Liver (tissue), 9 donors: ENCODE results near the gene MTX1. TPM values are rescaled to one million over a fixed set of nuclear protein-coding genes. Genes with fewer than 3 reads are reported as not detected.

ENCODE experiments used
- DNase-seq: peaks from one replicate; pipeline ENCODE4 v3.0.0-alpha.2; 2017; ENCODE audit warnings: low spot score
- H3K27ac ChIP-seq, 2 donors: one replicate each; pipeline ENCODE4 v1.7.0; 2013; ENCODE audit warnings: inconsistent platforms in 2 of 2, low read length in 2 of 2, control low read depth in 1 of 2, low read depth in 1 of 2, mild to moderate bottlenecking in 1 of 2
- H3K27me3 ChIP-seq, 4 donors: one replicate each; pipeline versions ENCODE4 v1.6.1 to v1.7.0; 2013; ENCODE audit warnings: low read length in 3 of 4, inconsistent platforms in 1 of 4, mild to moderate bottlenecking in 1 of 4, moderate library complexity in 1 of 4; ENCODE audit not compliant: control insufficient read depth in 4 of 4, insufficient read depth in 4 of 4
- H3K36me3 ChIP-seq, 4 donors: one replicate each; pipeline versions ENCODE4 v1.6.1 to v1.7.0; 2013; ENCODE audit warnings: low read length in 3 of 4, mild to moderate bottlenecking in 3 of 4, low read depth in 1 of 4, moderate library complexity in 1 of 4; ENCODE audit not compliant: control insufficient read depth in 4 of 4, insufficient read depth in 3 of 4
- H3K4me1 ChIP-seq, 4 donors: one replicate each; pipeline versions ENCODE4 v1.6.1 to v1.7.0; 2013; ENCODE audit warnings: low read length in 3 of 4, mild to moderate bottlenecking in 3 of 4, moderate library complexity in 1 of 4; ENCODE audit not compliant: control insufficient read depth in 4 of 4, insufficient read depth in 4 of 4
- H3K4me3 ChIP-seq, 3 donors: one replicate each; pipeline versions ENCODE4 v1.6.1 to v1.7.0; 2013; ENCODE audit warnings: low read length in 3 of 3, control low read depth in 1 of 3, low read depth in 1 of 3, mild to moderate bottlenecking in 1 of 3
- H3K9ac ChIP-seq, 2 donors: one replicate each; pipeline ENCODE4 v1.7.0; 2013; ENCODE audit warnings: low read length in 2 of 2, mild to moderate bottlenecking in 2 of 2, moderate library complexity in 2 of 2, control low read depth in 1 of 2, low read depth in 1 of 2
- H3K9me3 ChIP-seq, 4 donors: one replicate each; pipeline versions ENCODE4 v1.6.1 to v1.7.0; 2013; ENCODE audit warnings: low read length in 3 of 4; ENCODE audit not compliant: control insufficient read depth in 4 of 4
- ATF3 ChIP-seq: IDR thresholded peaks from 2 replicates; pipeline ENCODE4 v1.6.1; 2016; ENCODE audit warnings: antibody characterized with exemption
- CTCF ChIP-seq: fragments of 150-350 bp; IDR thresholded peaks from 2 replicates; pipeline ENCODE4 v1.5.1; 2017; ENCODE audit warnings: improper control_type of control experiment, low read depth, low read length; ENCODE audit not compliant: missing input control
- EGR1 ChIP-seq, 2 donors: IDR thresholded peaks; 2 replicates each; pipeline ENCODE4 v1.6.1; 2016 to 2018; ENCODE audit warnings: antibody characterized with exemption in 2 of 2, low read depth in 2 of 2
- FOXA1 ChIP-seq: IDR thresholded peaks from 2 replicates; pipeline ENCODE4 v1.6.1; 2016; ENCODE audit warnings: antibody characterized with exemption
- FOXA2 ChIP-seq: IDR thresholded peaks from 2 replicates; pipeline ENCODE4 v1.6.1; 2016; ENCODE audit warnings: antibody characterized with exemption
- GABPA ChIP-seq, 2 donors: IDR thresholded peaks in 1 of 2; conservative IDR thresholded peaks in 1 of 2; 2 replicates each; pipeline ENCODE4 v1.6.1; 2016; ENCODE audit warnings: antibody characterized with exemption in 2 of 2, mild to moderate bottlenecking in 1 of 2, moderate library complexity in 1 of 2
- HNF4A ChIP-seq, 2 donors: conservative IDR thresholded peaks; 2 replicates each; pipeline ENCODE4 v1.6.1; 2016; ENCODE audit warnings: antibody characterized with exemption in 2 of 2, mild to moderate bottlenecking in 2 of 2
- HNF4G ChIP-seq: IDR thresholded peaks from 2 replicates; pipeline ENCODE4 v1.6.1; 2016; ENCODE audit warnings: antibody characterized with exemption
- JUND ChIP-seq, 2 donors: IDR thresholded peaks; 2 replicates each; pipeline ENCODE4 v1.6.1; 2016; ENCODE audit warnings: antibody characterized with exemption in 2 of 2
- MAX ChIP-seq: IDR thresholded peaks from 2 replicates; pipeline ENCODE4 v1.6.1; 2016; ENCODE audit warnings: antibody characterized with exemption
- NR2F2 ChIP-seq: IDR thresholded peaks from 2 replicates; pipeline ENCODE4 v1.6.1; 2016; ENCODE audit warnings: antibody characterized with exemption
- RAD21 ChIP-seq, 2 donors: IDR thresholded peaks; 2 replicates each; pipeline ENCODE4 v1.6.1; 2016; ENCODE audit warnings: antibody characterized with exemption in 2 of 2, mild to moderate bottlenecking in 2 of 2
- REST ChIP-seq: IDR thresholded peaks from 2 replicates; pipeline ENCODE4 v1.6.1; 2016; ENCODE audit warnings: antibody characterized with exemption, mild to moderate bottlenecking
- RXRA ChIP-seq, 2 donors: IDR thresholded peaks; 2 replicates each; pipeline ENCODE4 v1.6.1; 2017 to 2018; ENCODE audit warnings: antibody characterized with exemption in 2 of 2, mild to moderate bottlenecking in 1 of 2
- SP1 ChIP-seq: IDR thresholded peaks from 2 replicates; pipeline ENCODE4 v1.6.1; 2018; ENCODE audit warnings: antibody characterized with exemption, mild to moderate bottlenecking
- TAF1 ChIP-seq: conservative IDR thresholded peaks from 2 replicates; pipeline ENCODE4 v1.6.1; 2016; ENCODE audit warnings: antibody characterized with exemption, mild to moderate bottlenecking
- YY1 ChIP-seq: IDR thresholded peaks from 2 replicates; pipeline ENCODE4 v1.6.1; 2016; ENCODE audit warnings: antibody characterized with exemption, mild to moderate bottlenecking
- ZBTB33 ChIP-seq: IDR thresholded peaks from 2 replicates; pipeline ENCODE4 v1.6.1; 2016; ENCODE audit warnings: antibody characterized with exemption
- WGBS: extraction: QIAGEN DNeasy Blood & Tissue Kit; methylation state at CpG from one replicate; pipeline ENCODE4 v1.1.7; 2013; 5-methylcytosine and 5-hydroxymethylcytosine counted together
- polyA plus RNA-seq, 2 donors: library from polyadenylated mRNA; stranded (reverse) in 1 of 2; unstranded in 1 of 2; fragments of 200-250 nt in 1 of 2; fragments of >200 nt in 1 of 2; fragmentation: Nextera tagmentation in 1 of 2; extraction: Ambion mirVana in 1 of 2; gene quantifications; one replicate each; pipeline versions ENCODE4 v1.2.1 to v1.2.3, GENCODE V29; 2013 to 2015
- total RNA-seq, 2 donors: library from RNA; depleted of rRNA; stranded (reverse); fragments of >200 nt; gene quantifications; one replicate each; pipeline ENCODE4 v1.2.3, GENCODE V29; 2014
- donor health status: healthy.
- donor health status: healthy.
- donor health status: healthy.
- donor health status: healthy.
- donor health status: healthy.

The MTX1 gene
- total and polyA plus RNA-seq, 4 donors: 19.6 to 38.4 (median 28.5) TPM

- TF ChIP-seq RAD21 (IDR thresholded peaks at IDR 0.05): no peak
- TF ChIP-seq CTCF: no peak
- TF ChIP-seq NR2F2: no peak
- no peak for TF ChIP-seq MAX
- TF ChIP-seq REST: no peak
- no peak for TF ChIP-seq SP1
- TF ChIP-seq TAF1: no peak
- DNase-seq: no peak
- Histone ChIP-seq H3K27ac (no peak overlapping the region), H3K9ac (no peak overlapping the region), H3K36me3 (peaks cover 0 to 5% (median 0%) of the 10 kb centered on the region in 4 donors), H3K4me3 (no peak overlapping the region), H3K27me3 (no peaks in the 10 kb centered on the region), H3K4me1 (no peaks in the 10 kb centered on the region), H3K9me3 (no peaks in the 10 kb centered on the region)
- WGBS: 93% methylated on average over 5 of the region's 5 CpGs
Observed at GRCh38 chr1:155200920-155201319, 7.6 kb upstream of the MTX1 start.

GRCh38 chr1:155202198-155202597 lies 6.3 kb upstream of the MTX1 start:
- Histone ChIP-seq H3K4me3 (no peak overlapping the region), H3K4me1 (peaks cover 0 to 6% (median 3%) of the 10 kb centered on the region in 4 donors), H3K9me3 (no peaks in the 10 kb centered on the region), H3K27ac (no peak overlapping the region), H3K27me3 (no peaks in the 10 kb centered on the region), H3K9ac (no peak overlapping the region), H3K36me3 (no peaks in the 10 kb centered on the region)
- TF ChIP-seq MAX (no peak), EGR1 (IDR thresholded peaks at IDR 0.05; ENCODE audit: low read depth in 2 of 2) (no peak), SP1 (no peak), NR2F2 (no peak), CTCF (no peak), JUND (IDR thresholded peaks at IDR 0.05) (no peak), FOXA2 (no peak), FOXA1 (no peak), RXRA (IDR thresholded peaks at IDR 0.05) (no peak), HNF4G (no peak), TAF1 (no peak), REST (no peak), ZBTB33 (no peak), HNF4A (conservative IDR thresholded peaks at IDR 0.05) (no peak), RAD21 (IDR thresholded peaks at IDR 0.05) (no peak), ATF3 (no peak), YY1 (no peak), GABPA (IDR thresholded peaks at IDR 0.05 in 1 of 2, conservative IDR thresholded peaks at IDR 0.05 in 1 of 2) (no peak)
- 81% methylated on average over 7 of the region's 7 CpGs for WGBS
- no peak for DNase-seq
